MM.1S (cell line): Measurements from ENCODE around the gene CABCOCO1.

ENCODE experiments used
- DNase-seq: peaks from one replicate; pipeline ENCODE4 v3.0.0-alpha.2; 2015
- H2AFZ ChIP-seq: fragments of 300-600 bp; sonication (generic); 2 replicates; pipeline ENCODE4 v1.6.0; 2016; ENCODE audit warnings: antibody characterized with exemption, low read length
- H3F3A ChIP-seq: fragments of 300-600 bp; sonication (generic); 2 replicates; pipeline ENCODE4 v1.6.1; 2016; ENCODE audit warnings: mild to moderate bottlenecking, antibody characterized with exemption, low read length, moderate library complexity, mixed read lengths; ENCODE audit not compliant: insufficient read depth
- H3K27ac ChIP-seq: fragments of 300-600 bp; sonication (generic); 2 replicates; pipeline ENCODE4 v1.5.1; 2016; ENCODE audit warnings: mild to moderate bottlenecking, low read length
- H3K27me3 ChIP-seq: fragments of 300-600 bp; sonication (generic); replicated peaks from 2 replicates; pipeline ENCODE4 v1.6.0; 2016; ENCODE audit warnings: low read length; ENCODE audit not compliant: insufficient read depth
- H3K36me3 ChIP-seq: fragments of 300-600 bp; sonication (generic); replicated peaks from 2 replicates; pipeline ENCODE4 v1.6.1; 2016; ENCODE audit warnings: mild to moderate bottlenecking, low read length, mixed read lengths; ENCODE audit not compliant: insufficient read depth
- H3K4me1 ChIP-seq: fragments of 300-600 bp; sonication (generic); 2 replicates; pipeline ENCODE4 v1.6.1; 2016; ENCODE audit warnings: low read length, mixed read lengths
- H3K4me2 ChIP-seq: fragments of 300-600 bp; sonication (generic); 2 replicates; pipeline ENCODE4 v1.6.0; 2016; ENCODE audit warnings: low read depth, low read length
- H3K4me3 ChIP-seq: fragments of 300-600 bp; sonication (generic); 2 replicates; pipeline ENCODE4 v1.5.1; 2016; ENCODE audit warnings: low read length, mixed read lengths
- H3K79me2 ChIP-seq: fragments of 300-600 bp; sonication (generic); 2 replicates; pipeline ENCODE4 v1.6.1; 2016; ENCODE audit warnings: mixed run types, low read length, mixed read lengths
- H3K9ac ChIP-seq: fragments of 300-600 bp; sonication (generic); 2 replicates; pipeline ENCODE4 v1.6.1; 2016; ENCODE audit warnings: low read length, mixed read lengths
- H3K9me2 ChIP-seq: fragments of 300-600 bp; sonication (generic); replicated peaks from 2 replicates; pipeline ENCODE4 v1.6.1; 2016; ENCODE audit warnings: mild to moderate bottlenecking, low read length, mixed read lengths; ENCODE audit not compliant: insufficient read depth
- H3K9me3 ChIP-seq: fragments of 300-600 bp; sonication (generic); replicated peaks from 2 replicates; pipeline ENCODE4 v1.6.1; 2016; ENCODE audit warnings: mild to moderate bottlenecking, low read length, mixed read lengths; ENCODE audit not compliant: insufficient read depth
- H4K20me1 ChIP-seq: fragments of 300-600 bp; sonication (generic); 2 replicates; pipeline ENCODE4 v1.6.1; 2016; ENCODE audit warnings: mild to moderate bottlenecking, low read length, moderate library complexity, mixed read lengths; ENCODE audit not compliant: insufficient read depth
- EZH2 ChIP-seq: fragments of 300-600 bp; sonication (generic); optimal IDR thresholded peaks from 2 replicates; pipeline ENCODE3; 2017; ENCODE audit warnings: low read depth, mild to moderate bottlenecking, antibody characterized with exemption, low read length, mixed read lengths
- EZH2phosphoT487 ChIP-seq: fragments of 300-600 bp; sonication (generic); IDR thresholded peaks from 2 replicates; pipeline ENCODE4 v1.6.1; 2018; ENCODE audit warnings: antibody characterized with exemption, low read length
- TF ChIP-seq, protein P1 (sequence below): fragments of 300-600 bp; sonication (generic); IDR thresholded peaks from 2 replicates; pipeline ENCODE4 v1.5.1; 2016; ENCODE audit warnings: antibody characterized with exemption, low read length, mixed read lengths

Gene CABCOCO1

DNA sequence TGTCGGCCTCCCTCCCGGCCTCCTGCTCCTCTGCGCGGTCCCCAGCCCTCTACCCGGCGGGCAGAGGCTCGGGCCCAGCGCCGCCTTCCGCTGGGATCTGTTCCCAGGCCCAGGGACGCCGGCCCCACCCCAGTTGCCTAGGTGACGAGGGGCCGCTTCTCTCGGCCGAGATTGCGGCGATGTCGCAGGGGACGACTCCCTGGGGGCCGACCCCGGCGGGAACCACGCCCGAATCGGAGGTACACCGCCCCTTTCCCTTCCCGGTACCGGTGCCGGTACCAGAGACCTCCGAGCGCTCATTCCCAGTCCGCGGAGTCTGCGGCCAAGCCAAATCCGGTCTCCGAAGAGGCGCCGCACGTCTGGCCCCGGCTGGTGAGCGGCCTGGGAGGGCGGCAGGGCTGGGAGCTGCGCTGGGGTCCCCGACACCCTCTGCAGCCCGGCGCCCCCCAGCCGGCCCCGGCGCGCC lies at the start of gene CABCOCO1:
CABCOCO1 (plus strand) TSS at position 136 of the 466 bp plus-strand sequence; CDS start at position 180, 44 bp downstream.
- TF ChIP-seq, protein P1, sequence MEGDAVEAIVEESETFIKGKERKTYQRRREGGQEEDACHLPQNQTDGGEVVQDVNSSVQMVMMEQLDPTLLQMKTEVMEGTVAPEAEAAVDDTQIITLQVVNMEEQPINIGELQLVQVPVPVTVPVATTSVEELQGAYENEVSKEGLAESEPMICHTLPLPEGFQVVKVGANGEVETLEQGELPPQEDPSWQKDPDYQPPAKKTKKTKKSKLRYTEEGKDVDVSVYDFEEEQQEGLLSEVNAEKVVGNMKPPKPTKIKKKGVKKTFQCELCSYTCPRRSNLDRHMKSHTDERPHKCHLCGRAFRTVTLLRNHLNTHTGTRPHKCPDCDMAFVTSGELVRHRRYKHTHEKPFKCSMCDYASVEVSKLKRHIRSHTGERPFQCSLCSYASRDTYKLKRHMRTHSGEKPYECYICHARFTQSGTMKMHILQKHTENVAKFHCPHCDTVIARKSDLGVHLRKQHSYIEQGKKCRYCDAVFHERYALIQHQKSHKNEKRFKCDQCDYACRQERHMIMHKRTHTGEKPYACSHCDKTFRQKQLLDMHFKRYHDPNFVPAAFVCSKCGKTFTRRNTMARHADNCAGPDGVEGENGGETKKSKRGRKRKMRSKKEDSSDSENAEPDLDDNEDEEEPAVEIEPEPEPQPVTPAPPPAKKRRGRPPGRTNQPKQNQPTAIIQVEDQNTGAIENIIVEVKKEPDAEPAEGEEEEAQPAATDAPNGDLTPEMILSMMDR = no peak
- no peak for TF ChIP-seq EZH2
- no peak for TF ChIP-seq EZH2phosphoT487
- Histone ChIP-seq H3K4me1 (no peaks in the 10 kb centered on the region), H3K9me2 (no peaks in the 10 kb centered on the region), H3K27ac (no peak within 1 kb of the TSS), H3K4me2 (no peak within 1 kb of the TSS), H3K27me3 (no peaks in the 10 kb centered on the region), H3K79me2 (no peaks in the 10 kb centered on the region), H4K20me1 (no peaks in the 10 kb centered on the region), H3K9ac (no peak within 1 kb of the TSS), H3F3A (no peaks in the 10 kb centered on the region), H3K9me3 (no peaks in the 10 kb centered on the region), H3K36me3 (no peaks in the 10 kb centered on the region), H3K4me3 (no peak within 1 kb of the TSS), H2AFZ (no peak within 1 kb of the TSS)
- DNase-seq = no peak

DNA sequence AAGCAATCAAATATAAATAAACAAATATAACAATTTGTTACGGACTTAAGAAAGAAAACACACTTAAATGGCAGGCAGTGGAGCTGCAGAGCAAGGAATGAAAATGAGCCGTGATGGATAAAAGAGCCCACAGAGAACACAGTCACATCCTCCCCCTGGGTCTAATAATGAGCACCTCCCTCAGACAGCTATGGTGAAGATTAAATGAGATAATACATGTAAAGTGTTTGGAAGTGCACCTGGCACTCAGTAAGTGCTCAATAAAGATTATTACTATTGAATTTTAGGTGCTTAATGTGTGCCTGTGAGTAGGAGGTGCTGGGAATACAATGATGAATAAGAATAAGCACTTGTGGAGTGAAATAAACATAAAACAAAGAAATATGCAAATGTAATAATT lies 49.1 kb upstream of the CABCOCO1 start:
- Histone ChIP-seq H3K9ac (no peak overlapping the region), H3K79me2 (no peaks in the 10 kb centered on the region), H4K20me1 (no peaks in the 10 kb centered on the region), H3K36me3 (no peaks in the 10 kb centered on the region), H3K4me3 (no peak overlapping the region), H3K9me3 (no peaks in the 10 kb centered on the region), H3F3A (no peaks in the 10 kb centered on the region), H3K4me2 (no peak overlapping the region), H2AFZ (no peak overlapping the region), H3K4me1 (no peaks in the 10 kb centered on the region), H3K9me2 (no peaks in the 10 kb centered on the region), H3K27me3 (no peaks in the 10 kb centered on the region), H3K27ac (no peak overlapping the region)
- TF ChIP-seq EZH2phosphoT487 (no peak), EZH2 (no peak)
- TF ChIP-seq, protein P1 = no peak
- DNase-seq = no peak

DNA sequence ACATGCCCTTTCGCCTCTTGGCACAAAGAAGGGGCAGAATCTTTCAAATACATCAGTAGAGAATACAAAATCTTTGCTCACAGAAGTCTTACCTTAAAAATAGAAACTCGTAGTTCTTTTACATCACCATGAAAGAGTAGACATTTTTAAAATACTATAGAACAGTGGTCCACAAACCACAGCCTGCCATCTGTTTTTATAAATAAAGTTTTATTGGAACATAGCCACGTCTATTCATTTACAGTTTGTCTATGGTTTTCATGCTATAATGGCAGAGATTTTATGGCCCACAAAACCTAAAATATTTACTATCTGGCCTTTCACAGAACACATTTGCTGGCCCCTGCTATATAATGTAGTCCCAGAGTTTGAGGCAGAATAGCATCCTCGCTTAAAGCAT lies 46.1 kb upstream of the CABCOCO1 start:
- Histone ChIP-seq H3K9me2 (no peaks in the 10 kb centered on the region), H3K4me2 (no peak overlapping the region), H3K4me1 (no peaks in the 10 kb centered on the region), H3K9ac (no peak overlapping the region), H3K4me3 (no peak overlapping the region), H3K79me2 (no peaks in the 10 kb centered on the region), H3K9me3 (no peaks in the 10 kb centered on the region), H2AFZ (no peak overlapping the region), H3K36me3 (no peaks in the 10 kb centered on the region), H3K27me3 (no peaks in the 10 kb centered on the region), H4K20me1 (no peaks in the 10 kb centered on the region), H3F3A (no peaks in the 10 kb centered on the region), H3K27ac (no peak overlapping the region)
- TF ChIP-seq EZH2phosphoT487 (no peak), EZH2 (no peak)
- TF ChIP-seq, protein P1 = no peak
- no peak for DNase-seq
